Measurements from ENCODE around the gene JAKMIP2.

Gene JAKMIP2

DNA sequence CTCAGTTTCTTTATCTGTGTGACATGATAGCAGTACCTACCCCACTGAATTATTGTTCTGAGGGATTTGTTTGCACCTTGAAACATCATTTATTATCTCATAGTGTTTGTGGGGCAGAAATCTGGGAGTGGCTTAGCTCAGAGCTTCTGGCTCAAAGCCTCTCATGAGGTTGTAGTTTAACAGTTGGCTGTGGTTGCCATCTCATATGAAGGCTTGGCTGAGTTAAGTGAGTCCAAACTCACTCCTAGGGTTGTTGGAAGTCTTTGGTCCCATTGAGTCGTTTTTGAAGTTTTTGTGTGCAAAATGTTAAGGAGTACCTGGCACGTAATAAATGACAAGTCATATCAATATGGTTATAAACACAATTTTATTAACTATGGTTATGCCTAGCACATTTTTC, 3.6 kb upstream of the JAKMIP2 start:
- no peak for DNase-seq

DNA sequence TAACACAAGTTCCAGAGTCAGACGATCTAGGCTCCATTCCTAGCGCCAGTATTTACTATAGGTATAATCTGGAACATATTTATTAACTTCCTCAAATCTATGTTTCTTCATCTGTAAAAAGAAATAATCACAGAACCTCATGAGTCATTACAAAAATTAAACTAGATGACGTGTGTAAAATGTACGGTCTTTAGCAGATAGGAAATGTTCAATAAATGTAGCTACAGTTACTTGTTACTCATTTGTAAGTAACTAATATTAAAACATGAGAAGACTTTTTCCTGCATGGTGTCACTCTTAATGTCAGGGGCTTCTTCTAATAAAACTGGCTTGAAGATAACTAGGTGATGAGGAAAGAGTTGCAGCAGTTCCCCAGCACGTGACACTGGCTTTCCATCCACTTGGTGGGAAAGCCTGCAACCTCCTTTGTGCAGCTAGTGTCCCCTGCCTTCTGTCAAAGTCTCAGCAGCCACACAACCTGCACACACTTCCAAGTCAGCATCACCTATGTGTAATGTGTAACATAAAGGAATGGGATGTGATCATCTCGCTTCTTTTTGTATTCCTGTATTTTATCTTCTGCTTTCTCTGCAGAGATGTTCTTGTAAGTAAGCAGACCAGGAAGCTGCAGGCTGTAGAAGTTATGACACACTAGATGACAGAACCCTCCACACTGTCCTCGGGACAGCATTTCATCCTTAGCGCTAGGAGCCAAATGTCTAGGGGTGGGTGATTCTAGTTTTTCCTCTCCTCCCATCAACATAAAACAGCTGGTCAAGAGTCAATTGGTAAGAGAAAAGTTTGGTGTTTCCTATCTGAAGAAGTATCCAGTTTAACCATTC, 1.8 kb upstream of the JAKMIP2 start:
- DNase-seq: no peak

DNA sequence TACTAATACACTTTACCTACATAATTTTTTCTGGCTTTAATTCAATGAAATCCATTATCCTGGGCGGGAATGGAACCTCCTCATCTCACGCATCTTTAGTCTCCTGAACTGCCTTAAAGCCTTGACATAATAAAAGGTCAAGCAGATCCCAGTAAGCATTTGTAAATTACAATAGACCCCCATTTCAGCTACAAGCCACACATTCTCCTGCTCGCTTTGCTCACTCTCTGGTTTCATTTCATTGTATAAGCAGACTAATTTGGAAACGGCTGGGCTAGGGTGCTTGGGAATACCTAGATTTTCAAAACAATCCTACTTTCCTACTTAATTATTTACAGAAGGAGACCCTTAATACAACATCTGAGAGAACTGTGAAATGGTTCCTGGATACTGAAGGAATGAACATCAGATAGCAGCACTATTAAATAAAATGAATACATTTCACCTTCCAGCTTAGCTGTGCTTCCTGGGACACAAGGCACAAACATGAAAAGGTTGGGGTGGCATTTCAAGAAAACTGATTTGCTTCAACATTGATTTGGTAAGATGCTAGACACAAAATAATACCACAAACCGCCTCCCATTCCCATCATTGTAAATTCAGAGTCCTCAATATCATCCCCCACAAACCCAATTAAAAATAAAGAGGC, 1.5 kb downstream of the JAKMIP2 start:
- DNase-seq: no peak

DNA sequence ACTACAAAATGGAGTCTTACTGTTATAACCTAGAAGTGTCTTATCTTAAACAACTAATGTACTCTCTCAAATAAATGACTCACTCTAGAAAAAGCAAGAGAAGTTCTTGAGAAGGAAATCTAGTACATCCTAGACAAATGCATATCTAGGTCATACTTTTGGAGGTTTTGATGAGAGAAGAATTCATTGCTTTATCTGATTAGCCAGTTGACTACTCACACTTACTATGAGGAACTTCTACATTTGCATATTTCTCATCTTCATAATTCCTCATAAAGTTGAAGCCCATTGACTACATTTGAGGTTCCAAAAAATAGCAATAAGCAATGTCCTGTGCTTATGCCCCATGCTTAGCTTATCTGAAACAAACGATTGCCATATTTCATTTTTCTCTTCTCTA, 2.8 kb downstream of the JAKMIP2 start:
- DNase-seq: no peak

DNA sequence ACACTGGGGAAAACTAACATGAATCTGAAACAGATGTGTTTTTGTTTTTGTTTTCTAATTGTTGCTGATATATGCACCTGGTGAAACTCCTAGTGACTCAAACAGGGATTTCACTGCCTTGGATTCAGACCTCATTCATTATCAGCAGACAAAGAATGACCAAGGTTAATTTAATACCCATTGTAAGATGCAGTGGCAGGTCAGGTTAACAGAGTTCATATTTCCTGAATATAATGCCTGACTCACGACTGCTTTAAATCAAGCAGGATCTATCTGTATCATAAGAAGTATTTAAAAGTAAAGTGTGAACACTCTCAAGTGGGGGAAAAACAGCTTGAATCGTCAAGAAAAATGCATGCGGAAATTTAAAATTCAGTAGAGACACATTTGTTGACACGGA, 5.5 kb downstream of the JAKMIP2 start:
- DNase-seq: no peak

DNA sequence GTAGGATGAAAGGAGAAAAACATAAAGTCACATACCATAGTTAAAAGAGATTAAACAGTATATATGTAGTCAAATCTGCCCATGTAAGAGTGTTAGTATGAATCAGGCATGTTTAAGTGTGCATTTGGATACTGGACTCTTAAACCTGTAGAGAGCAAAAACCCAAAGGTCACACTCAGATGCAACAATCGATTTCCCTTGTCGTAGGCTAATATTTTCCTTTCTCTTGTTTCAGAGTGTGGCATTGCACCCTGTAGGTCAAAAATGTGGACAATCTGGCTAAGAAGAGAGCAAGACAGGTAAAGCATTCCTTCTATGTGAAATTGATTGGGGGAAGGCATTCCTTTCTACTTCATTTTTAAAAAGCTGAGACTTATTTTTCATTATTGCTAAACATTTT, 8.9 kb downstream of the JAKMIP2 start:
- no peak for DNase-seq

DNA sequence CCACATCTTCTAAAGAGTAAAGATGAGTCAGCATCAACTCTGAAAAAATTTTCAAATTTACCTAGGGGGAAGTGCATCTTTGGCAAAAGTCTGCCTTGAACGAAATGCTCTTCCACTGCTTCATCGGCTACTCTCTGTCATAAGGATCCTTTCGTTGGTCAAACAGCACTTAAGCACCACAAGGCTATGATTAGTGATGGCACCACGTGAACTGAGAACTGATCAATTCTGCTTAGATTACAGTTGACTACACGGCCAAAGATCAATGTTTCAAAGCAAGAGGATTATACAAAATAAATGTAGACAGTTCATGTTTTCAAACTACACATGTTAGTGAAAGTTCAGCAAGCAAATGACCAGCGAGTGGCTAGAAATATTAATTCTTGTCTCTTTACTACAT, 9.4 kb downstream of the JAKMIP2 start:
- no peak for DNase-seq

DNA sequence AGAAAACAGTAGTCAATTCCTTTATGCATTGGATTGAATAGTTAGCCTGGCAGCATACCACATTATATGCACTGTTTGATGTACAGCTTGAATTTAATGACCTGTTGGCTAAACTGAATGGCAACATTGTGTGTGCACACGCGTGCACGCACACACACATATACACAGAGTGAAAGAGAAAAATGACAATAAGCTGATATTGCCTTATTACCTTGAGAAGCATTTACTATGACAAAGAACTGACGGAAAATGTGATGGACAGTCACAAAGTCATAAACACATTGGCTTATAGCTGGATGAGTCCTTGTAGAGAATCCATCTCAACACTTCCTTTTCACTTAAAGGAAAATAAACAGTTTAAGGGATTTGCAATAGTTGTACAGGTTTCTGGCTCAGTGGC, 15.5 kb downstream of the JAKMIP2 start:
- no peak for DNase-seq

DNA sequence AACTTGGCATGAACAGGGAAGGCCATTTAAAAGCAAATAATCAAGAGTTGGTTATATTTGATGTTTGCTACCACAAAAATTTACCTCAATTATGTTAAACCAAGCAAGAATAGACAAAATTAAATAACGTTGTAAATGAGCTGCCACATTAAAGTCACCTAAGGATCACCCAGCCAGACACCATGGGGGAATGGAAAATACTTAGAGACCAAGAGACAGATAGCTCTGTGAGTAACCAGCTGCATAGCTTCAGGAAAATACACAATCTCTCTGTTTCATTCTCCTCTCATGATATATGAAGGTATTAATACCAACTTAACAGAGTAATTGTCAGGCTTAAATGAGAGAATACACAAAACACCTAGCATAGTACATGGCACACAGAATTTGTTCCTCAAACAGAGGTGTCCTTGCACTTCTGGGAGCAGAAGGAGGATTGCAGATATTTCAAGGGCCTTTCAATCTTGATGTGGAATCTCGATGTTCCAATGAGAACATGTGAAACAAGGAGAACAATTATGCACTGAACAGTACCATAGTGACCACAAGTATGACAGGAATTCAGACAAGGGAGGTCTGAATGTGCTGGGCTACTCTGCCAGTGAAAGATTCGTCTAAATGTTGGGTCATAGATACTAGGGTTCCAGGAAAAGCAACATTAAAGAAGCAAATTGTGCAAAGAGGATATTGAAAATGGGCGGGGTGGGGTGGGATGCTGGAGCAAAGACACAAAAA, 18.6 kb downstream of the JAKMIP2 start:
- DNase-seq: no peak

DNA sequence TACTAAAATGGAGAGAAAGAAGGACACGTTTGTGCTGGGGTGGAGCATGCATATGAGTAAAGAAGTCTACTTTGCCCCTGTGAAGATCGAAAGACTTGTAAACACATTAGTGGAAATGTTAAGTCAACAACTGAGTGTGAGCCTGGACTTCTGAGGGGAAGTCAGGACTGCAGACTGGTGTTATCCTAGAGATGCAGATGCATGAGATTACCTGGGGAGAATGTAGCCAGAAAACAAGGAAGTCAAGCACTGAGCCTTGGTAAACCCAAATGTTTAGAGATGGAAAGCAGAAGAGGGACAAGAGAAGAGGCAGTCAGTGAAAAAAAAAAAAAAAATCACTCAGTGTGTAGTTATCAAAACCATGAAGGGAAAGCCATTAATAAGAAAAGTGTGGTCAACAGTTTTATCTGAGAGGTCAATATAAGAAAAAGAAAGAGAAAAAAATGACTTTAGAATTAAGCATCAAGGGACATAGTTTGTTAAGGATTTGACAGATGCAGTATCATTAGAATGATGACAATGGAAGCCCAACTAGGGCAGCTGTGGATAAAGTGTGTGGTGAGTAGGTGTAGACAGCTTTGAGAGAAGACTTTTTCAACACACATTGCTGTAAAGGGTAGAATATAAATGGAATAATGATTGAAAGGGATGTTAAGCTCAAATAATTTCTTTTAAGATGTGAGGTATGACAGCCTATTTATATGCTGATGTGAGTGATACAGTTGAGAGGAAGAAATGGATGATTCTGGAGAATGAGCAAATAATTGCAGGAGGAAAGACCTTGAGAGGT, 22.2 kb downstream of the JAKMIP2 start:
- no peak for DNase-seq

DNA sequence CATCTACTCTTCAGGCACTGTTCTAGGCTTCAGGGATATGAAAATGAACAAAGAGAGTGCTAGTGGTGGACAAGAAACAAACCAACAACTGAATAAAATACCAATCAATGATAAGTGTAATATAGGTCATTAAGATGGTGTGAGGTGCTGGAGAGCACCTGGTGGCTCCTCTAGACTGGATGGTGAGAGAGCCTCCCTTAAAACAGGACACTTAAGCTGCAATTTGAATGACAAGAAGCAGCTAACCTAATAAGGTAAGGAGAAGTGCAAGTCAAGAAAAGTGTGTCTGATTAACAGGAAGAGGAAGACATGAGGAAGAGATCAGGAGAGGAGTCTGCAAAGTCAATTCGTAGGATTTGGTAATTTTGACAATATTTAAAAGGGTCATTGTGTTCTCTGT, 23.1 kb downstream of the JAKMIP2 start:
- no peak for DNase-seq

DNA sequence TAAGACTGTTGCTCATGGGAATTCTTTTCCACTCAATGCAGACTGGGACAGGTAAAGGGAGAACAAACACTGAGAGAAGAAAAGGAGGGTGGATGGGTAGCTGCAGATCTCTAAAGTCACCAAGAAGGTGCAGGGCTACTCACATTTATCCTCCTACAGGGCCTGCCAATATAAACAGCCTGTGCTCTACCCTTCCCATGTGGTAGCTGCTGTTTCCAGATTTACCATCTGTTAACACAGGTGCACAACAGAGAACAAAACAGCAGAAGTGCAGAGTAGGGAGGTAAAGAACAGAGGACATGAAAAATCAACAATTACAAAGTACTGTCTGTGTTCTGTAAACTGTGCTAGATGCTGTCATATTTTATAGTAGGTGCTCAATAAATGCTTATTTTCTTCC, 26.0 kb downstream of the JAKMIP2 start:
- no peak for DNase-seq

DNA sequence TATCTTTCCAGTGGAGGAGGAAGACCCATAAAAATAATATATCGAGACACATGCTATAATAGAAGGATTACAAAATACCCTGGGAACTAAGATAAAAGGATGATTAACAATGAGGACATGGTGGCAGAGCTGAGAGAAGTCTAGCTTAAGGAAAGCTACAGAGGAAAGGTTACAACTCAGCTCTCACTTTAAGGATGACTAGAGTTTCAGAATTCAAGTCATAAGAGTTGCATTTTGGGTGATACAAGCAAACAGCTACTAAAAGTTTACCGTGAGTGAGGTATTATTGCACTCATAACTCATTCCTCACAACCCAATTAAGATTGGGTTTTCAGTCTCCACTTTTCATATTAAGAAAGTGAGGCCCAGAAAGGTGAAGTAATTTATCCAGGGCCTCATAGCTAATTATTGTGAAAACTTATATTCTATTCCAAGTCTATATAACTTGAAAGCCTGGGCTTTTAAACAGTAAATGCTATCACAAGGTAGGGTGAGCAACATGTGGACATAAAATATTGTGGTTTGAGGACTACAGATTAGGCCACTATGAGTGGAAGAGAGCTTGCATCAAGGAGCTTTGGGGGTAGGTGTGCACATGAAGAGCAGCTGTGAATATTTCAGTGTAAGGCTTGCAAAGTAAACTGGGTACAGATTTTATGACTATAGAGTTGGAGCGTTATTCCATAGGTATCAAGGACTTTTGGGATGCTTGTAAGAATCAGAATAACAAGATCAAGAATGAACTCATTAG, 28.0 kb downstream of the JAKMIP2 start:
- DNase-seq: no peak

DNA sequence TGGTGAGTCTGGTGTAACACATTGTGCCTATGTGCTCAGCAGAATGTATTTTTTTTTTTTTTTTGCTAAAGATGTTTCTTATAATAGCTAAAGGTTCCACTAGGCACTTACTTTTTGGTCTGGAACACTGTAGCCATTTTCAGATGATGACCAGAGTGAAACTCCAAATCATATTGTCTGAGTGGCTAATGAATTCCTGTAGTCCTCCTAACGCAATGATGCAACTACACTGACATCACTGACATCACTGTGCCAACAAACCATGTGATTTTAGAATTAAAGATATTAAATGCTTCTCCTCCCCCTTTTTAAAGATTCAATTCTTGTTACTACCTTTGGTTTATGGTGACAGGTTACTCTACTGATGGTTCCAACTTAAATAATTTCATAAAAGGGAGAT, 28.8 kb downstream of the JAKMIP2 start:
- DNase-seq: no peak

DNA sequence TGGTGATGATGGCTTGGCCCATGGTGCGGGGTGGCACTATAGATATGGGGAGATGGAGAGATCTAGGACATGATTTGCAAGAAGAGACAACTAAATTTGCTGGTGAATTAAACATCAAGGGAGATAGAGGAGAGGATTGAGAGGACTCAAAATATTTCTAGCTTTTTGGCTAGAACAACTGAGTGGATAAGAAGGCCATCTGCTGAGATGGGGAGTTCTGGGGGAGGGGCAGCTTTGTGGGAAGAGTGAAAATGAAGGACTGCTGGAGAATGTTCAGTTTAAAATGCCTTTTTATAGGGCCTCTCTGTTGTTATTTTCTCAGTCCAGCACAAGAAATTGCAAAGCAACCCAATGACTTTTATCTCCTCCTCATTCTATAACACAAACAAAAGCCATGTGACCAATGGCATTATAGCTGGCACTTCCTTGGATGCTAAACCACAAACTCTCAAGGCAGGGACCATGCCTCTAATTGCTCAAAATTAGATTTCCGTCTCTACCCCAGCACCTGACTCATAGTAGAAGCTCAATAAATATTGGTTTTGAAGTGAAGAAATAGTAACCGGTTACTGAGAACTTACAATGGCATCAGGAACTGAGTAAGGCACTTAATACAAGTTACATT, 29.8 kb downstream of the JAKMIP2 start:
- no peak for DNase-seq

DNA sequence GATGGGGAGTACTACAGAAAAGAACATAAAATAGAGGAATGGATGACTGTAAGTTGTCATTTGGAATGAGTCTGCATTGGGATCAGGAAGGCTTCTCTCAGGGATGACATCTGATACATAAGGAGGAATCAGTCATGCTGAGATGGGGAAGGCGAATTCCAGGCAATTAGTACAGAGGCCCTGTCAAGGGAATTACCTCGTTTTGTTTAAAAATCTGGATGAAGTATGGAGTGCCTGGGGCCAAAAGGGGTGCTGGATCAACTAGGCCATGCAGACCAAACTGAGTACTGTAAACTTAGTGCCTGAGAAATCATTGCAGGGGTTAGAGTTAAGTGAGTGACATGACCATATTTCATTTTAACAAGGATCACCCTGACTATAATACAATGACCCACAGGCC, 30.5 kb downstream of the JAKMIP2 start:
- DNase-seq: no peak

DNA sequence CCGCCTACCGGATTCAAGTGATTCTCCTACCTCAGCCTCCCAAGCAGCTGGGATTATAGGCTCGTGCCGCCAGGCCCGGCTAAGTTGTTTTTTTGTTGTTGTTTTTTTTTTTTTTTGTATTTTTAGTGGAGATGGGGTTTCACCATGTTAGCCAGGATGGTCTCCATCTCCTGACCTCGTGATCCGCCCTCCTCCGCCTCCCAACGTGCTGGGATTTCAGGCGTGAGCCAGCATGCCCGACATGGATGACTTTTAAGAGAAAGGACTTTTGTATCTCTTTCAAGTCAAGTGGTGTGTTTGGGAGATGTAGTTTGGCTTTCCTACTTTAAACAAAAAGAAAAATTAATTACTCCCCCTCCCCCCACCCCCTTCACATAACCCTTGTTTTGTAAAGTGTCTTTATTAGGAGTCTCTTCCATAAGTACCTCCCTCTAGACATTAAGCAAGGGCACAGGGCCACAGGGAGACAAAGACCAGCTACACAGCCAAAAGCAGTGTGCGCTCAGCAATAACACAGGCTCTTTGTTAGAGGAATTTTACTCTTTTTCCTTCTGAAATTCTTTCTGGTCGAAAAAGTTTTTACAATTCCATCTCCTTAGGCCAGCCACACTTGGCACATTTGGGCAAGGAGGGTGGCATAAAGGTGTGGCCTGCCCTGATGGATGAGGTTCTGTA, 31.2 kb downstream of the JAKMIP2 start:
- no peak for DNase-seq

DNA sequence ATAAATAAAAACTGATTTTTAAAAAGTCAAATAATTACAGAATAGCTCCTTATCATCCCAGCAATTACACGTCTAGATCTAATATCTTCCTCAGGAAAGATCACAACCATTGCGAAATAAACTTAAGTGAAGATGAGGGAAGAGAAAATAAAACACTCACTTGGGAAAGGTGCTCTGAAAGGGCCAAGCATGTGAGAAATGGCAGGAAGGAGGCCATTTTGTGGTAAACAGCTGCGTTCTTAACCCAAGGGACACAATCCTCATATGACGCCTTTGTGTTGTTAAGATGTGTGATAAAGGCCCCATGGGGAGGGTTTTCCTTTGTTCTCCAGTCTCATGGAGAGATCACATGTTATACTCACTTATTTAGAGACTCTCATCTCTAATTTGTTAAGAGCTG, 32.5 kb downstream of the JAKMIP2 start:
- no peak for DNase-seq

DNA sequence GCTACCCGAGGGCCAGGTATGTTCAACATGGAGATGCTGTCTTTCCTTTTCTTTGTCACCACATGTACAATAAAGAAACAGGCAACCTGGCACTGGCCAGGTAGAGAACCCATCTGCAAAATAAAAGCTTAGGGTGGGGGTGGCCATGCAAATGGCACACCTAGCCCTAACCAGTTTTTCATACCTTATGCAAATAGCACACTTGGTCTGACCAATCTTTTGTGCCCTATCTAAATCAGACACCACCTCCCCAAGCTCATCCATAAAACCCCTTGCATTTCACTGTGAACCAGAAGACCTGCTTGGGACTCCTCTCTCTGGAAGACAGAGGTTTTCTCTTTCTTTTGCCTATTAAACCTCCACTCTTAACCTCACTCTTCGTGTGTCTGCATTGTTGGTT, 33.9 kb downstream of the JAKMIP2 start:
- DNase-seq: no peak

DNA sequence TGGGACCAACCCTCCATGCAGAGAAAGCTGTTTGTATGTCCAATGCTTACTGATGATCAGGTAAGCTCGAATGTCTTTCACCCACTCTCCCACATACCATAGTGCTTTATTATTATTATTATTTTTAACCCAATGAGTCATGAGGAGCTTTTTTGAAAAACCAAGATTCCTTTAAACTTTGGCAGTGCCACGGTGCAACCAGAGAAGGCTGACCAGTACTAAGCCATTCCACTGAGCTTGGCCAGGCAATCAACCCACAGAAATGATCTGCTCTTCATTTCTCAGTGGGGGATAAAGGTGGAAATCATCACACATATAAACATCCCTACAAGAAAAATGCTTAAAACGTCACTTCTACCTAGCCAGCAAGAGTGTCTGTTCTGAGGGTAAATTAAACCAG, 35.5 kb downstream of the JAKMIP2 start:
- no peak for DNase-seq

DNA sequence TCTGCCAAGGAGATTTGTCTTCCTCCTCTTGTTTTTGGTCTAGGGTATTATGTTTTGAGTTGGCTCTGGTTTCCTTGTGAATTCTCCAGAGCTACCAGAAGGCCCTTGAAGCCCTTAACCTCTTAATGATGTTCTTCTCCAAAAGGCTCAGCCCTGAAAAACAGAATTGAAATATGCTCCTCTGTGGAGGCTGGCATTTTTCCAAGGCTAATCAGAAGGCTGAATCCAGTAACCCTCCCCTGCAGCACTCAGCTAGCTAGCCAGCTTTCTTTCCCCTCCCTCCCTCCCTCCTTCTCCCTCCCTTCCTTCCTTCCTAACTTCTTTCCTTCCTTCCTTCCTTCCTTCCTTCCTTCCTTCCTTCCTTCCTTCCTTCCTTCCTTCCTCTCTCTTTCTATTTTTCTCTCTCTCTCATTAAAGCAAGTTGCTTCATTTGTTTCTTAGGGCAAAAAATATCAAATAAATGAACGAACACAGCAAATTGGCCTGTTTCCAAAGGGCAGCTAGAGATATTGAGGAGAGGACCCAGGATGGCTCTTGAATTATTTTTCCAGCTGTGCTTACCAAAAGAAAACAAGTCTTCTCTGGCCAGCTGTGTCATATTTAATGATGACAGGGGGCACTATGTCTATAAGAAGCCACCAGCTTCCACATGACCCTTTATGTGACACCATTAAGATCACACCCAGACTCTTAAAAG, 38.7 kb downstream of the JAKMIP2 start:
- DNase-seq: no peak

All from amniotic stem cell (primary cell).